ENCODE data around the gene SELE. TPM values are rescaled to one million over a fixed set of nuclear protein-coding genes. Genes with fewer than 3 reads are reported as not detected.

SELE gene
- total and polyA plus RNA-seq, 2 of the 13 experiments (the other 11 are each of a cell fraction or from before 2014, with no cell fraction given) = 0.04 to 0.09 TPM

DNA sequence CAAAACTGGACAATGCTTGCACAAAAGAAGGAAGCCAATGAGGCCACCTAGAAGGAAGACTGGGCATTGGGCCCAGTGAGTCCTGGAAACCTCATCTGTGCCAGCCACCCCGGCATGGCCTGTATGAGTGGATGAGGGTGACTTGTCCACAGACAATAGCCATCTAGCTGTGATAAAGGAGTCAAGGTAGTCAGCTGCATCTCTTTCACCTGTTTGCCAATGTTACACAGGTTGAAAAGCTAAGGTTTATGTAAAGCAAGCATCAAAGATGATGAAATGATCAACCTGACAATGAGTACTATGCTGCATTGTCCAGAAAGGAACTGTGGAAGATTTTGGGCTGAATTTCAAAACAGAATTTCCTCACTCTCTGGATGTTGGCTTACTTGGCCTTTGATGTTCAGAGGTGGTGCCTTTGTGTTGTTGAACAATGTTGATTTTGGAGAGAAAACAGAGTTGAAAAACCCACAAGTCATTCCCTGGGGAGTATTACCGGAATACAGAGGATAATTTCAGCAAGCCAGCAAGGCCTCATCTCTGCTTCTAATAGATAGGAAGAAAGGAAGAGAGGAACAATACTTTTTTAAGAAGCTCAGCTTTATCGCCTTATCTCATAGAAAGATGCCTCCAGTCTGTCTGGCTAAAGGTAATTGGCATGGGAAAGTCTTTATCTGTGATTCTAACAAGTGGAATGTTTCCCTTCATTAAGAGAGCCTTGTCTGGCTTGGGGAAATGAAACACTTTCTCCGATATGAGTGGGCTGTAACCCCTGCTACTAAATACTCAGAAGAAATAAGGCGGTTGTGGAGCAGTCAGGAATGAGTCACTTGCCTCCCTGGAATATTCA, 11.4 kb upstream of the SELE start (continued):
- TF ChIP-seq ZNF12 (CRISPR knock-in tag; IDR thresholded peaks at IDR 0.05) (peak; percentile 81; the same call in 1 of the 2 replicates), TCF7L2 (IDR thresholded peaks at IDR 0.05; ENCODE audit: low read depth, low read length) (peak; percentile 97), ZNF703 (CRISPR knock-in tag; IDR thresholded peaks at IDR 0.05; ENCODE audit: borderline replicate concordance) (no peak), FOXP1 (IDR thresholded peaks at IDR 0.05) (peak; percentile 47; the same call in 1 of the 2 replicates), FOXP1 (CRISPR knock-in tag; IDR thresholded peaks at IDR 0.05) (peak; percentile 84), CCAR2 (optimal IDR thresholded peaks at IDR 0.05; ENCODE audit: low read depth, low read length) (peak; percentile 34), ETV5 (CRISPR knock-in tag; IDR thresholded peaks at IDR 0.05; ENCODE audit: borderline replicate concordance) (peak; percentile 52; the same call in 1 of the 2 replicates), GATAD2A (CRISPR knock-in tag; IDR thresholded peaks at IDR 0.05) (peak; percentile 91), FOSL2 (CRISPR knock-in tag; IDR thresholded peaks at IDR 0.05) (peak; percentile 70), ZFP36L2 (CRISPR knock-in tag; IDR thresholded peaks at IDR 0.05) (no peak), ELF3 (CRISPR knock-in tag; IDR thresholded peaks at IDR 0.05) (peak; percentile 46; the same call in 1 of the 2 replicates), ZEB1 (IDR thresholded peaks at IDR 0.05; ENCODE audit: insufficient replicate concordance, low read depth) (peak; percentile 95), SMC3 (IDR thresholded peaks at IDR 0.05; ENCODE audit: low read length) (no peak), MEIS1 (CRISPR knock-in tag; IDR thresholded peaks at IDR 0.05; ENCODE audit: borderline replicate concordance) (no peak), FOXC1 (CRISPR knock-in tag; IDR thresholded peaks at IDR 0.05; ENCODE audit: borderline replicate concordance) (no peak), CEBPB (IDR thresholded peaks at IDR 0.05; ENCODE audit: borderline replicate concordance, low read depth, low read length) (peak; percentile 75), RBFOX2 (IDR thresholded peaks at IDR 0.05; ENCODE audit: low read depth, low read length) (peak; percentile 26; the same call in 1 of the 2 replicates), XRCC5 (optimal IDR thresholded peaks at IDR 0.05; ENCODE audit: low read length) (peak; percentile 16), TEAD3 (CRISPR knock-in tag; optimal IDR thresholded peaks at IDR 0.05; ENCODE audit: borderline replicate concordance) (peak; percentile 44), POGZ (CRISPR knock-in tag; IDR thresholded peaks at IDR 0.05) (peak; percentile 27; the same call in 1 of the 2 replicates), ASH2L (IDR thresholded peaks at IDR 0.05; ENCODE audit: insufficient read length, low read depth, low read length) (peak; percentile 43), ETV6 (CRISPR knock-in tag; conservative IDR thresholded peaks at IDR 0.05) (no peak), ZNF614 (CRISPR knock-in tag; IDR thresholded peaks at IDR 0.05; ENCODE audit: borderline replicate concordance) (0 out of 2 replicates have a peak, but pooled peaks have one; percentile 48)
- TF ChIP-seq, protein P1, sequence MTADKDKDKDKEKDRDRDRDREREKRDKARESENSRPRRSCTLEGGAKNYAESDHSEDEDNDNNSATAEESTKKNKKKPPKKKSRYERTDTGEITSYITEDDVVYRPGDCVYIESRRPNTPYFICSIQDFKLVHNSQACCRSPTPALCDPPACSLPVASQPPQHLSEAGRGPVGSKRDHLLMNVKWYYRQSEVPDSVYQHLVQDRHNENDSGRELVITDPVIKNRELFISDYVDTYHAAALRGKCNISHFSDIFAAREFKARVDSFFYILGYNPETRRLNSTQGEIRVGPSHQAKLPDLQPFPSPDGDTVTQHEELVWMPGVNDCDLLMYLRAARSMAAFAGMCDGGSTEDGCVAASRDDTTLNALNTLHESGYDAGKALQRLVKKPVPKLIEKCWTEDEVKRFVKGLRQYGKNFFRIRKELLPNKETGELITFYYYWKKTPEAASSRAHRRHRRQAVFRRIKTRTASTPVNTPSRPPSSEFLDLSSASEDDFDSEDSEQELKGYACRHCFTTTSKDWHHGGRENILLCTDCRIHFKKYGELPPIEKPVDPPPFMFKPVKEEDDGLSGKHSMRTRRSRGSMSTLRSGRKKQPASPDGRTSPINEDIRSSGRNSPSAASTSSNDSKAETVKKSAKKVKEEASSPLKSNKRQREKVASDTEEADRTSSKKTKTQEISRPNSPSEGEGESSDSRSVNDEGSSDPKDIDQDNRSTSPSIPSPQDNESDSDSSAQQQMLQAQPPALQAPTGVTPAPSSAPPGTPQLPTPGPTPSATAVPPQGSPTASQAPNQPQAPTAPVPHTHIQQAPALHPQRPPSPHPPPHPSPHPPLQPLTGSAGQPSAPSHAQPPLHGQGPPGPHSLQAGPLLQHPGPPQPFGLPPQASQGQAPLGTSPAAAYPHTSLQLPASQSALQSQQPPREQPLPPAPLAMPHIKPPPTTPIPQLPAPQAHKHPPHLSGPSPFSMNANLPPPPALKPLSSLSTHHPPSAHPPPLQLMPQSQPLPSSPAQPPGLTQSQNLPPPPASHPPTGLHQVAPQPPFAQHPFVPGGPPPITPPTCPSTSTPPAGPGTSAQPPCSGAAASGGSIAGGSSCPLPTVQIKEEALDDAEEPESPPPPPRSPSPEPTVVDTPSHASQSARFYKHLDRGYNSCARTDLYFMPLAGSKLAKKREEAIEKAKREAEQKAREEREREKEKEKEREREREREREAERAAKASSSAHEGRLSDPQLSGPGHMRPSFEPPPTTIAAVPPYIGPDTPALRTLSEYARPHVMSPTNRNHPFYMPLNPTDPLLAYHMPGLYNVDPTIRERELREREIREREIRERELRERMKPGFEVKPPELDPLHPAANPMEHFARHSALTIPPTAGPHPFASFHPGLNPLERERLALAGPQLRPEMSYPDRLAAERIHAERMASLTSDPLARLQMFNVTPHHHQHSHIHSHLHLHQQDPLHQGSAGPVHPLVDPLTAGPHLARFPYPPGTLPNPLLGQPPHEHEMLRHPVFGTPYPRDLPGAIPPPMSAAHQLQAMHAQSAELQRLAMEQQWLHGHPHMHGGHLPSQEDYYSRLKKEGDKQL (CRISPR knock-in tag; IDR thresholded peaks at IDR 0.05; ENCODE audit: low read depth) = peak; percentile 72
- TF ChIP-seq, protein P2, sequence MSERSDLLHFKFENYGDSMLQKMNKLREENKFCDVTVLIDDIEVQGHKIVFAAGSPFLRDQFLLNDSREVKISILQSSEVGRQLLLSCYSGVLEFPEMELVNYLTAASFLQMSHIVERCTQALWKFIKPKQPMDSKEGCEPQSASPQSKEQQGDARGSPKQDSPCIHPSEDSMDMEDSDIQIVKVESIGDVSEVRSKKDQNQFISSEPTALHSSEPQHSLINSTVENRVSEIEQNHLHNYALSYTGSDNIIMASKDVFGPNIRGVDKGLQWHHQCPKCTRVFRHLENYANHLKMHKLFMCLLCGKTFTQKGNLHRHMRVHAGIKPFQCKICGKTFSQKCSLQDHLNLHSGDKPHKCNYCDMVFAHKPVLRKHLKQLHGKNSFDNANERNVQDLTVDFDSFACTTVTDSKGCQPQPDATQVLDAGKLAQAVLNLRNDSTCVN (CRISPR knock-in tag; IDR thresholded peaks at IDR 0.05; ENCODE audit: borderline replicate concordance) = 0 out of 2 replicates have a peak, but pooled peaks have one; percentile 7

All from HepG2 (cell line).